IMR-90 (cell line): ENCODE measurements around the gene GADL1.

ENCODE experiments used
- CTCF ChIP-seq: conservative IDR thresholded peaks from 2 replicates; pipeline ENCODE4 v1.5.1; 2012; ENCODE audit warnings: mild to moderate bottlenecking, low read depth, low read length, improper control_type of control experiment
- MXI1 ChIP-seq: IDR thresholded peaks from 2 replicates; pipeline ENCODE4 v1.6.1; 2012; ENCODE audit warnings: low read depth, mild to moderate bottlenecking, low read length, moderate library complexity, borderline replicate concordance
- POLR2A ChIP-seq: IDR thresholded peaks from 2 replicates; pipeline ENCODE4 v1.6.1; 2012; ENCODE audit warnings: mild to moderate bottlenecking, low read depth, low read length
- SMC3 ChIP-seq: fragments of 150-350 bp; IDR thresholded peaks from 2 replicates; pipeline ENCODE4 v1.6.1; 2016; ENCODE audit warnings: low read depth, mild to moderate bottlenecking, antibody characterized with exemption, low read length, moderate library complexity

GRCh38 chr3:30864836-30865235 is 29.6 kb downstream of the GADL1 start:
- no peak for TF ChIP-seq CTCF
- no peak for TF ChIP-seq POLR2A
- no peak for TF ChIP-seq MXI1
- no peak for TF ChIP-seq SMC3
